IMR-90 (cell line): ENCODE measurements around the gene PPP2R2D. TPM values are rescaled to one million over a fixed set of nuclear protein-coding genes. Genes with fewer than 3 reads are reported as not detected.

ENCODE experiments used
- ATAC-seq: fragments of 200-7000 bp; cut with Tn5 transposase; 2 replicates; pipeline ENCODE4 v1.9.1; 2020; ENCODE audit warnings: low read depth, mild to moderate bottlenecking, moderate library complexity
- BruUV-seq: library from RNA; stranded (reverse); fragments of 400-500 nt; replicated peaks from 2 replicates; lab custom pipeline; 2021; lab: Mats Ljungman, UMichigan
- CTCF ChIA-PET: fragments of 300-600 bp; formaldehyde crosslinking; extraction: SDS; loops from one replicate; lab custom pipeline; 2021; ENCODE audit warnings: antibody characterized with exemption; lab: Yijun Ruan, JAX
- POLR2A ChIA-PET: fragments of 300-600 bp; sonication (Branson Sonifier 250); formaldehyde crosslinking; loops from one replicate; lab custom pipeline; 2022; ENCODE audit warnings: antibody characterized with exemption; ENCODE audit not compliant: unreplicated experiment; lab: Charles Lee
- DNase-seq: peaks from one replicate; pipeline ENCODE4 v3.0.0; 2013
- H2AFZ ChIP-seq: replicated peaks from 2 replicates; pipeline ENCODE3; 2013; ENCODE audit warnings: low read length, mild to moderate bottlenecking; ENCODE audit not compliant: poor library complexity
- H2AK5ac ChIP-seq: 2 replicates; pipeline ENCODE4 v1.6.1; 2013; ENCODE audit warnings: low read depth, low read length, inconsistent platforms
- H2AK9ac ChIP-seq: replicated peaks from 2 replicates; pipeline ENCODE3; 2013; ENCODE audit warnings: mild to moderate bottlenecking, low read depth, low read length, moderate library complexity; ENCODE audit not compliant: poor library complexity
- H2BK120ac ChIP-seq: 2 replicates; pipeline ENCODE4 v1.6.1; 2013; ENCODE audit warnings: low read depth, low read length, inconsistent platforms
- H2BK15ac ChIP-seq: 3 replicates; pipeline ENCODE4 v1.6.1; 2013; ENCODE audit warnings: low read depth, low read length, inconsistent platforms
- H2BK20ac ChIP-seq: 2 replicates; pipeline ENCODE4 v1.6.1; 2013; ENCODE audit warnings: low read depth, mild to moderate bottlenecking, inconsistent platforms, low read length, moderate library complexity
- H2BK5ac ChIP-seq: 2 replicates; pipeline ENCODE4 v1.6.1; 2013; ENCODE audit warnings: mild to moderate bottlenecking, low read depth, low read length, inconsistent platforms; ENCODE audit not compliant: poor library complexity, severe bottlenecking
- H3K14ac ChIP-seq: replicated peaks from 2 replicates; pipeline ENCODE4 v1.6.1; 2013; ENCODE audit warnings: low read depth, low read length, inconsistent platforms
- H3K18ac ChIP-seq: 2 replicates; pipeline ENCODE4 v1.6.1; 2013; ENCODE audit warnings: low read depth, low read length, control low read depth
- H3K23ac ChIP-seq: 2 replicates; pipeline ENCODE4 v1.6.1; 2013; ENCODE audit warnings: low read depth, low read length, inconsistent platforms
- H3K27ac ChIP-seq: 2 replicates; pipeline ENCODE4 v1.5.1; 2013; ENCODE audit warnings: mild to moderate bottlenecking, control low read depth, low read length; ENCODE audit not compliant: insufficient read depth
- H3K27me3 ChIP-seq: 2 replicates; pipeline ENCODE4 v1.6.1; 2013; ENCODE audit warnings: low read length; ENCODE audit not compliant: control insufficient read depth, insufficient read depth
- H3K36me3 ChIP-seq: 2 replicates; pipeline ENCODE4 v1.6.1; 2013; ENCODE audit warnings: low read length, mixed read lengths; ENCODE audit not compliant: control insufficient read depth, insufficient read depth
- H3K4ac ChIP-seq: 2 replicates; pipeline ENCODE4 v1.6.1; 2013; ENCODE audit warnings: low read depth, low read length, inconsistent platforms
- H3K4me1 ChIP-seq: 2 replicates; pipeline ENCODE4 v1.6.1; 2013; ENCODE audit warnings: low read length, mixed read lengths; ENCODE audit not compliant: control insufficient read depth, insufficient read depth
- H3K4me2 ChIP-seq: 2 replicates; pipeline ENCODE4 v1.6.1; 2013; ENCODE audit warnings: low read depth, mild to moderate bottlenecking, control low read depth, low read length, moderate library complexity
- H3K4me3 ChIP-seq: 2 replicates; pipeline ENCODE4 v1.5.1; 2013; ENCODE audit warnings: low read depth, mild to moderate bottlenecking, control low read depth, low read length, moderate library complexity; ENCODE audit not compliant: insufficient read depth
- H3K56ac ChIP-seq: 2 replicates; pipeline ENCODE4 v1.6.1; 2013; ENCODE audit warnings: low read length, inconsistent platforms; ENCODE audit not compliant: insufficient read depth; ENCODE audit errors: extremely low read depth
- H3K79me1 ChIP-seq, 2 experiments: 2 replicates each; pipeline ENCODE4 v1.6.1; 2013; ENCODE audit warnings: low read length in 2 of 2, inconsistent platforms in 1 of 2, low read depth in 1 of 2
- H3K9ac ChIP-seq: 2 replicates; pipeline ENCODE4 v1.6.1; 2013; ENCODE audit warnings: low read depth, low read length, control low read depth
- H3K9me1 ChIP-seq: 2 replicates; pipeline ENCODE4 v1.6.1; 2013; ENCODE audit warnings: low read length, inconsistent platforms; ENCODE audit not compliant: insufficient read depth
- H3K9me3 ChIP-seq: 2 replicates; pipeline ENCODE4 v1.6.1; 2013; ENCODE audit warnings: low read length; ENCODE audit not compliant: control insufficient read depth, insufficient read depth
- H4K20me1 ChIP-seq: 2 replicates; pipeline ENCODE4 v1.6.1; 2013; ENCODE audit warnings: low read length, inconsistent platforms; ENCODE audit not compliant: insufficient read depth
- H4K5ac ChIP-seq: 2 replicates; pipeline ENCODE4 v1.6.1; 2013; ENCODE audit warnings: mild to moderate bottlenecking, low read depth, low read length, control low read depth
- H4K8ac ChIP-seq, 2 experiments: 2 replicates each; pipeline ENCODE4 v1.6.1; 2013; ENCODE audit warnings: low read depth in 2 of 2, low read length in 2 of 2, control low read depth in 1 of 2, inconsistent platforms in 1 of 2
- H4K91ac ChIP-seq: 2 replicates; pipeline ENCODE4 v1.6.1; 2013; ENCODE audit warnings: low read depth, low read length, inconsistent platforms; ENCODE audit not compliant: insufficient read depth
- BHLHE40 ChIP-seq: fragments of 150-350 bp; IDR thresholded peaks from 2 replicates; pipeline ENCODE4 v1.6.1; 2016; ENCODE audit warnings: mild to moderate bottlenecking, low read depth, low read length
- CEBPB ChIP-seq: IDR thresholded peaks from 2 replicates; pipeline ENCODE4 v1.6.1; 2012; ENCODE audit warnings: low read depth, low read length, improper control_type of control experiment
- CHD1 ChIP-seq: IDR thresholded peaks from 2 replicates; pipeline ENCODE4 v1.6.1; 2012; ENCODE audit warnings: low read depth, low read length, improper control_type of control experiment
- FOS ChIP-seq: fragments of 150-350 bp; IDR thresholded peaks from 2 replicates; pipeline ENCODE4 v1.6.1; 2016; ENCODE audit warnings: low read depth, low read length
- MAZ ChIP-seq: IDR thresholded peaks from 2 replicates; pipeline ENCODE4 v1.6.1; 2012; ENCODE audit warnings: low read depth, mild to moderate bottlenecking, low read length, improper control_type of control experiment, moderate library complexity, borderline replicate concordance
- POLR2A ChIP-seq: IDR thresholded peaks from 2 replicates; pipeline ENCODE4 v1.6.1; 2012; ENCODE audit warnings: mild to moderate bottlenecking, low read depth, low read length
- RAD21 ChIP-seq: IDR thresholded peaks from 2 replicates; pipeline ENCODE4 v1.6.1; 2012; ENCODE audit warnings: low read length, improper control_type of control experiment
- RFX5 ChIP-seq: IDR thresholded peaks from 2 replicates; pipeline ENCODE4 v1.8.0; 2012; ENCODE audit warnings: low read depth, mild to moderate bottlenecking, low read length, moderate library complexity
- SMC3 ChIP-seq: fragments of 150-350 bp; IDR thresholded peaks from 2 replicates; pipeline ENCODE4 v1.6.1; 2016; ENCODE audit warnings: low read depth, mild to moderate bottlenecking, antibody characterized with exemption, low read length, moderate library complexity
- USF2 ChIP-seq: fragments of 150-350 bp; IDR thresholded peaks from 2 replicates; pipeline ENCODE4 v1.6.1; 2017; ENCODE audit warnings: mild to moderate bottlenecking, antibody characterized with exemption, low read length, low read depth
- WGBS, 2 experiments: methylation state at CpG; one replicate each; pipeline versions ENCODE4 v1.1.5 to v1.1.7; 2013; ENCODE audit warnings: missing lambda C conversion rate in 2 of 2; ENCODE audit not compliant: insufficient read length in 1 of 2; ENCODE audit errors: extremely low coverage in 2 of 2; 5-methylcytosine and 5-hydroxymethylcytosine counted together
- dilution Hi-C: fragments of 300-500 bp; cut with HindIII; formaldehyde crosslinking; loops from one replicate; pipeline ENCODE4 v1.14.3; 2018; ENCODE audit warnings: low sequenced_read_pairs; ENCODE audit not compliant: unreplicated experiment
- in situ Hi-C: fragments of 300-500 bp; cut with MboI; formaldehyde crosslinking; loops from 3 replicates; pipeline ENCODE4 v1.14.3; 2019; ENCODE audit warnings: low sequenced_read_pairs, inconsistent platforms, mixed read lengths
- intact Hi-C: fragments of 100-400 bp; cut with micrococcal nuclease; formaldehyde crosslinking; loops from 2 replicates; pipeline ENCODE4 v1.10.0; 2022
- polyA plus RNA-seq, 3 experiments: library from polyadenylated mRNA; depleted of rRNA; stranded (reverse); fragments of >200 nt; gene quantifications; 2 replicates each; pipeline ENCODE4 v1.2.3, GENCODE V29; 2012; ENCODE audit warnings: low replicate concordance in 1 of 3
- total RNA-seq: library from RNA; depleted of rRNA; stranded (reverse); fragments of >200 nt; gene quantifications from 2 replicates; pipeline ENCODE4 v1.2.3, GENCODE V29; 2012

The PPP2R2D gene
- total and polyA plus RNA-seq, 2 of the 4 experiments (the other 2 are of a cell fraction), result 22.8 to 23.8 TPM

GRCh38 chr10:131979336-131979735, 78.5 kb downstream of the PPP2R2D start:
- no peak overlapping the region for H2BK15ac ChIP-seq
- no peak overlapping the region for H2AFZ ChIP-seq
- no peak overlapping the region for H3K56ac ChIP-seq
- H2AK9ac ChIP-seq, result peak overlapping the region; percentile 29
- peak overlapping the region; percentile 92 for H3K4me3 ChIP-seq
- peaks cover 30% of the 10 kb centered on the region for H3K36me3 ChIP-seq
- TF ChIP-seq RAD21 (no peak), FOS (no peak), RFX5 (no peak), USF2 (no peak), MAZ (no peak), BHLHE40 (no peak), CEBPB (no peak), POLR2A (no peak), CHD1 (no peak), SMC3 (no peak)
- peak overlapping the region; percentile 33; the same call in 1 of the 2 replicates for H3K23ac ChIP-seq
- no peak overlapping the region for H2AK5ac ChIP-seq
- H4K8ac ChIP-seq, result no peak overlapping the region
- ATAC-seq, result no peak
- peak overlapping the region; percentile 87 for H3K4me2 ChIP-seq
- BruUV-seq, result no TSS peak
- no peaks in the 10 kb centered on the region for H3K27me3 ChIP-seq
- H3K4me1 ChIP-seq, result peaks cover 22% of the 10 kb centered on the region
- H2BK20ac ChIP-seq, result no peak overlapping the region
- CTCF ChIA-PET, result no interaction called here
- no peak overlapping the region for H2BK120ac ChIP-seq
- H3K27ac ChIP-seq, result no peak overlapping the region
- POLR2A ChIA-PET, result no interaction called here
- peaks cover 23% of the 10 kb centered on the region for H3K9me1 ChIP-seq
- in situ Hi-C loops, result no loop called here
- dilution Hi-C loops, result no loop called here
- peak overlapping the region; percentile 37; the same call in 1 of the 2 replicates for H3K4ac ChIP-seq
- peak overlapping the region; percentile 91 for H3K9ac ChIP-seq
- H4K91ac ChIP-seq, result no peak overlapping the region
- no peaks in the 10 kb centered on the region for H3K9me3 ChIP-seq
- no peak for DNase-seq
- intact Hi-C loops, result no loop called here
- peak overlapping the region; percentile 9 for H2BK5ac ChIP-seq
- peaks cover 66% of the 10 kb centered on the region for H4K20me1 ChIP-seq
- 0 out of 2 replicates have a peak overlapping the region, but pooled peaks have one; percentile 20 for H3K14ac ChIP-seq
- peaks cover 0 to 66% of the 10 kb centered on the region in 2 experiments; a peak in 2 of 4 replicates for H3K79me1 ChIP-seq
- no peak overlapping the region for H4K5ac ChIP-seq
- WGBS, 2 experiments, result 64% methylated on average over 3 of the region's 7 CpGs; no CpG with 5 or more reads in 1 of the 2 experiments
- no peak overlapping the region for H3K18ac ChIP-seq
